GM19025 (cell line): Measurements from ENCODE around the gene AGAP3.
"Not testable (repeated sequence)": the region's sequence is repeated elsewhere in the genome, so short reads cannot be mapped to it uniquely, and the experiment has no call there.

Experiments
- ATAC-seq: cut with Tn5 transposase; IDR thresholded peaks from one replicate; pipeline ENCODE4 v1.9.1; 2021; ENCODE audit warnings: mild to moderate bottlenecking, low read depth, moderate library complexity; ENCODE audit not compliant: unreplicated experiment

The AGAP3 gene

GRCh38 chr7:151085691-151086620 lies at the start of gene AGAP3:
Gene AGAP3, plus strand, starts transcription at chr7:151086475. Its CDS starts 267 bp downstream, at chr7:151086742.
- ATAC-seq, result peak; percentile 42

DNA sequence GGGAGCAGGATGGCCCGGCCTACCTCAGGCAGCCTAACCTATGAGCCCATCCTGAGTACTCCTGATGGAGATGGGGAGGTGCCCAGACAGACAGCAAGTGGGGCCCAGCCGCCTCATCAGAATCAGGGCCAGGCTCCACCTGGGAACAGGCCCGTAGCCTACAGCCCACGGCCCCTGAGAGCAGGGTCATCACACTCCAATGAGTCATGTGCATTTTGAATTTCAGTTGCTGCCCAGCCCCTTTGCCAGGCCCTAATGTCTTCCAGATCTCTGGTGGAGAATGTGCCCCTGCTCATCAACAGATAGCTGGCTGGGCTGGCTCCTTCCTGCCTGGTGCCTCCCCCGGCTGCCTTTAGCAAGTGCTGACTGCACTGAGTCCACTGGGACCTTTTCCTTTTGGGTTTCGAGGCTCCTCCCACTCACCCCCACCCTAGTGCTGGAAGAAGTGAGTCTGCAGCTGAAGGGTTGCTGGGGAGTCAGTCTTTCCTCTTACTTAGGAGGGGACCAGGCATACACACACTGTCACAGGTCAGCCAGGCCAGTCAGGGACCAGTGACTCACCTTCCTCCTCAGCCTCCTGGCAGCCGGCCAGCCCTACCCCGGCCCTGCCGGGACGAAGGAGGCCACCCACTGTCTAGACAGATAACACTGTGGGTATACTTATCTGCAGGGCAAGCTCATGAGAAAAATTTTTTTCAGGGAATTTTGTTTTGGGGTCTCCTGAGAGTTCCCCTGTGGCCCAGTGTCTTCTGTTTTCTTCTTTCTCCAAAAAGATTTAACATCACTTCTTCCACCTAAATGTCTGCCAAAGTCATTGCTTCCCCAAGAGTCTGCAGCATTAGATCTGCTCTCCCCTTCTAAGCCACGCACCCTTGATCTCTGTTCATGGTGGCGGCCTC lies 47.1 kb upstream of the AGAP3 start:
- no peak for ATAC-seq

DNA sequence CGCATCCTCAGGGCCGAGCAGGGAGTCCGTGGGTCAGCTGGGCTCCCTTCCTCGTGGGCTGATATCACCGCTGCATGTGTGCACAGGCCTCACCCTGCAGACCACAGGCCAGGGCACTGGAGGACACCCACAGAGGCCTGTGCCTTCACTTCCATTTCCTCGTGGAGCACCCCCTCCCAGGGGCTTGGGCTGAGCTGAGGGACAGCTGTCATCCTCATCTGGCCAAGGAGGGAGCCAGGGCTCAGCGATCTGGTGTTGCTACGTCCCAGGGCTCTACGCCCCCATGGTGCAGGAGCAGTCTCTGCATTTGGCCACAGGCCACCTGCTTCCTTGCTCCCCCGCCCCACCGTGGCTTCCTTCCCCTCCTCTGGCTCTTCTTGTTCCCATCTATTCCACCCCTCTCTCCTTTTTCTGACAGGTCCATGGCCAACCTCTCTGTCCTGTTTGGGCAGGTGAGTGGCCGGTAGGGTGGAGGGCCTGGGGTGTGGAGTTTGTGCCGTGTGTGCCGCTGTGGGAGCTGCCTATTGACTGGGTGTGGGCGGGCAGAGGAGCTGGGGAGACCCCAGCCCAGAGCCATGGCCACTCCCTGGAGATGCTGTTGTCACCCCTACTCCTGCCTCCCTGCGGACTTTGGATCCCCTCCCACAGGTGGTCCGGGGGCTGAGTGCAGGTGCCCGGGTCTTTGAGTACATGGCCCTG lies 46.3 kb upstream of the AGAP3 start:
- ATAC-seq, result no peak

GRCh38 chr7:151040616-151041375 lies 45.5 kb upstream of the AGAP3 start:
- no peak for ATAC-seq

DNA sequence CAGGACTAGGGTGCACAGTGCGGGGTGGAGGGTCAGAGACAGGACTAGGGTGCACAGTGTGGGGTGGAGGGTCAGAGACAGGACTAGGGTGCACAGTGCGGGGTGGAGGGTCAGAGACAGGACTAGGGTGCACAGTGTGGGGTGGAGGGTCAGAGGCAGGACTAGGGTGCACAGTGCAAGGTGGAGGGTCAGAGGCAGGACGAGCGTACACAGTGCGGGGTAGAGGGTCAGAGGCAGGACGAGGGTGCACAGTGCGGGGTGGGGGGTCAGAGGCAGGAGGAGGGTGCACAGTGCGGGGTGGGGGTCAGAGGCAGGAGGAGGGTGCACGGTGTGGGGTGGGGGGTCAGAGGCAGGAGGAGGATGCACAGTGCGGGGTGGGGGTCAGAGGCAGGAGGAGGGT lies 42.8 kb upstream of the AGAP3 start:
- not testable (repeated sequence) for ATAC-seq

DNA sequence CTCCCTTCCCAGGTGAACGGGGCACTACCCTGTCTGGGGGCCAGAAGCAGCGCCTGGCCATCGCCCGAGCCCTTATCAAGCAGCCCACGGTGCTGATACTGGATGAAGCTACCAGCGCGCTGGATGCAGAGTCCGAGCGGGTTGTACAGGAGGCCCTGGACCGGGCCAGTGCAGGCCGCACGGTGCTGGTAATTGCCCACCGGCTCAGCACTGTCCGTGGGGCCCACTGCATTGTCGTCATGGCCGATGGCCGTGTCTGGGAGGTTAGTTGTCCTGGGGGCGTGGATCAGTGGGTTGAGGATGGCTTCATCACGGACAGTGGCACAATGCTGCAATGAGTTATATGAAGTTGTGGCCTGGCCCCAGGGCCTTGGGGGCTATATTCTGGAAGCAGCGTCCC lies 42.3 kb upstream of the AGAP3 start:
- no peak for ATAC-seq

- ATAC-seq, result no peak
Observed at GRCh38 chr7:151045262-151045661, 41.0 kb upstream of the AGAP3 start.

GRCh38 chr7:151045967-151046366 lies 40.3 kb upstream of the AGAP3 start:
- no peak for ATAC-seq

DNA sequence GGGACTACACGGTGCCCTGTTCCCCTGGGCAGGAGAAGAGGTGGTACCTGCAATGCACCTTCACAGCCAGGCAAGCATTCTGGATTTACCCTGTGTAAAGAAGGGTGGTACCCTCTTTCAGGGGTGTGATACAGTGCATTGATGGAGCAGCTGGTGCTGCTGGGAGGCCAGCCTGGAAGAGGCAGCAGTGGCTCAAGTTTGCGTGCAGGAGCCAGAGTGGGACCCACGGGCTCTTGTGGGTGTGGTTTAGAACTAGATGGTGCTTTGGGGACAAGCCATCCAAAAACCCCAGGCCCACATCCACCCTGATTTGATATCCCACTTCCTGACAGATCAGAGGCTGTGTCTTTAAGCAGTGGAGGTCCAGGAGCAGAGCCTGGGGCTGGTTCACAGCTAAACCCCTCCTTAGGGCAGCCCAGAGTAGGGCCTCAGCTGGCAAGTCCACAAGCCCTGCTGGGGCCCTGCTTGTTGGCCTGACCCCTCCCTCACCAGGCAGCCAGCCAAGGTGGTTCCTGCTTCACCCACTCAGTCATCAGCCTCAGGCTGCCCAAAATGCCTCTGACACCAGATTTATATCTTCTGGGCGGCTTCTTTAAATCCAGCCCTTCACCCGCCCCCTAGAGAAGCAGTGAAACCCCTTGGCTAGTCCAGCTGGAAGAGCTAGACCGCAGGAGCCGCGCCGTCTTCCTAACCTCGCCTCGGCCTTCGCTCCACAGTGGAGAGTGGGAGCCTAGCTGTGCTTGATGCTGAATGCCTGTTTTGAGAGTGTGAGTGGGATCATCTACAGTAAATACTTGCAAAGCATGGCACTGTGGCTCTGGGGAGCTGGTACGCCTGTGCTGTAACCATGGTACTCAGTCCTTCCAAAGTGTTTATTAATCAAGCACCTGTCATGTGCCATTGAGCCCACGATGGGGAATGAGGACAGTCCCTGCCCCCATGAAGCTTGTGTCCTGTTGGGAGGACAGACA lies 39.4 kb upstream of the AGAP3 start:
- ATAC-seq, result no peak

DNA sequence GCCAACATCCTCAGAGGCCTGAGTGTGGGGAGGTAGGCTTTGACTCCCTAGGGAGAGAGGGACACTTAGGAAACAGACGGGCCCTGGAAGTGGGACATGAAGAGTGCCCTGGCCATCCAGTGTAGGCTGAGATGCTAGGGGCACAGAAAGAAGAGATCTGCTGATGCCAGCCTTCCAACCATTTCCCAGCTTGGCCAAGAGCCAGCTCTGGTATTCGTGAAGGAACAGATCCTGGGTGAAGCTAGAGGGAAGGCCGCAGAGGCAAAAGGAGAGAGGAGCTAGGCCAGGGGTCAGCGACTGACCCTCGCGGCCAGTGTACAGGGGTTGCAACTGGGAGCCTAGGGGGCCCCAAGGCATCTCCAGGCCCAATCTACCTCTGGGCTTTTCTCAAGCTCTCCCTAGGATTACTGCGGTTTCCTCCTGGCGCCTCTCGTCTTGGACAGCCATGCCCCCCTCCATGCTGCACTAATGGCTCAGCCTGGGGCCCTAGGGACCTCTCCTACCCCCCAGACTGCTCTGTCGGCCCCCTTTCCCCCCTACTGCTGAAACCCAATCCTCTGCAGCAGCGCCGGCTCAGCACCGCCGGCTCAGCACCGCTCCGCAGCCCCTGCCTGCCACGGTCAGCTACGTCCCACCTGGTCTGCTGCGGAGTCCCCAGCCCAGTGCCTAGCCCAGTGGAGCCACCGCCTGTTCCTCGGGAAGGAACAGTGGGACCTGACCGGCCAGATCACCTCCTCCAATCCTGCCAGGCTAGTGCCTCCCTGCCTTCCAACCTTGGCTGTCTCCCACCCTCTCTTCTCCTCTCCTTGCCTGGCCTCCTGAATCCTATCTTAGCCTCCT lies 38.1 kb upstream of the AGAP3 start, which contains the start of gene ASIC3:
Gene ASIC3, plus strand, starts transcription at position 556 of the 840 bp plus-strand sequence. CDS start 355 bp downstream, outside the sequence.
- no peak for ATAC-seq

GRCh38 chr7:151048911-151049463 lies 37.3 kb upstream of the AGAP3 start:
- no peak for ATAC-seq

DNA sequence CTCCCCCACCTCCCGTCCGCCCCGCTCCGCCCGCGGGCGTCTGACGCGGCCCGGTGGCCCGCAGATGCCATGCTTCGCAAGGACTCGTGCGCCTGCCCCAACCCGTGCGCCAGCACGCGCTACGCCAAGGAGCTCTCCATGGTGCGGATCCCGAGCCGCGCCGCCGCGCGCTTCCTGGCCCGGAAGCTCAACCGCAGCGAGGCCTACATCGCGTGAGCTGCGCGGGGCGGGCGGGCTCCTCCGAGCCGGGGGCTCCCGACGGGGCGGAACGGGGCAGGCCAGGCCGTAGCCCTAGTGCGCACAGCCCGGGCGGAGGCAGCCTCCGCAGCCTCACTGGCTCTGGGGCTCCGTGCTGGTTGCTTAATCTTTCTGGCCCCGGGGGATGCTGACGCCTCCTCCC lies 35.2 kb upstream of the AGAP3 start:
- ATAC-seq, result no peak

- ATAC-seq, result no peak
Observed at GRCh38 chr7:151053096-151053495, 33.2 kb upstream of the AGAP3 start.

GRCh38 chr7:151053751-151054150 lies 32.5 kb upstream of the AGAP3 start:
- no peak for ATAC-seq

DNA sequence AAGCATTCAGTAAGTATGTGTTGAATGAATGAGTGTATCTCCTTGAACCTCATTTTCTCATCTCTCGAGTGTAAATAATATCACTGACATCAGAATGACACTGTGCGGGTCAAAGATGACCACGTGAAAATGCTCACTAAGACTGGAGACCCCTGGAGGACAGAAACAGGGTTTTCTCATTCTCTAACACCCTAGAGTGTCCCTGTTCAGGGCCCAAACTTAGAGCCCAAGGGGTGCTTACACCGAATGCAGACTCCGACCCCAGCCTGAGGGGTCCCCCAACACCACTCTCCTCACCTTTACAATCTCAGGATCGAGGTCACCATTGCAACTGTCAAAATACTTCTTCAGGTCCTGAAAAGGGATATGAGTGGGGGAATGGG lies 30.0 kb upstream of the AGAP3 start:
- ATAC-seq, result no peak

- ATAC-seq, result no peak
Observed at GRCh38 chr7:151056666-151057505, 29.4 kb upstream of the AGAP3 start.
